ENCODE results near the gene RNF39. TPM values are rescaled to one million over a fixed set of nuclear protein-coding genes. Genes with fewer than 3 reads are reported as not detected.
A peak's percentile ranks its signal among the peaks of the same experiment; 100 is the strongest.

RNF39 gene
- total RNA-seq, 4 donors from 2014 or later, result not detected

- Histone ChIP-seq H3K4me1 (peaks cover 14 to 29% of the 10 kb centered on the region in 2 donors), H3K27me3 (no peaks in the 10 kb centered on the region)
Measured at GRCh38 chr6:30100585-30101443, 25.2 kb upstream of the RNF39 start.

DNA sequence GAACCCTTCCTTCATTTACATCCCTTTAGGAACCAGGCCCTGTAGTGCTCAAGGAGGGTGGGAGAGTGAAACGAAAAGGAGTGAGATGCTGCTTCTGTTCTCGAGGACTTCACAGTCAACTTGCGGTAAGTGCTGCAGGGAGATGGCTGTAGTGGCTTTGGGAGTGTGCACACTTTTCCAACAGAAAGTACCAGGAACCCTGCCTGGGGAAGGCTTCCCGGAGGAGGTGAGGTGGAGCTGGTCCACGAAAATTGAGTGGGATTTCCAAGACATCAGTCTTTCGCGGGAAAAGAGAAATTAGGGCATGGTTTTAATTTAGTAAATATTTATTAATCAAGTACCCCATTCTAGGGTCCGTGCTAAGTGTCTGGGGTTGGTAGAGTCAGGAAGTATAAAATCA, 24.6 kb upstream of the RNF39 start:
- WGBS, 2 donors, result 22 to 23% methylated on average over 8 of the region's 8 CpGs
- H3K4me1 ChIP-seq, result peaks cover 14 to 29% of the 10 kb centered on the region in 2 donors
- no peak for TF ChIP-seq POLR2A (IDR thresholded peaks at IDR 0.05)
- TF ChIP-seq, protein P1, sequence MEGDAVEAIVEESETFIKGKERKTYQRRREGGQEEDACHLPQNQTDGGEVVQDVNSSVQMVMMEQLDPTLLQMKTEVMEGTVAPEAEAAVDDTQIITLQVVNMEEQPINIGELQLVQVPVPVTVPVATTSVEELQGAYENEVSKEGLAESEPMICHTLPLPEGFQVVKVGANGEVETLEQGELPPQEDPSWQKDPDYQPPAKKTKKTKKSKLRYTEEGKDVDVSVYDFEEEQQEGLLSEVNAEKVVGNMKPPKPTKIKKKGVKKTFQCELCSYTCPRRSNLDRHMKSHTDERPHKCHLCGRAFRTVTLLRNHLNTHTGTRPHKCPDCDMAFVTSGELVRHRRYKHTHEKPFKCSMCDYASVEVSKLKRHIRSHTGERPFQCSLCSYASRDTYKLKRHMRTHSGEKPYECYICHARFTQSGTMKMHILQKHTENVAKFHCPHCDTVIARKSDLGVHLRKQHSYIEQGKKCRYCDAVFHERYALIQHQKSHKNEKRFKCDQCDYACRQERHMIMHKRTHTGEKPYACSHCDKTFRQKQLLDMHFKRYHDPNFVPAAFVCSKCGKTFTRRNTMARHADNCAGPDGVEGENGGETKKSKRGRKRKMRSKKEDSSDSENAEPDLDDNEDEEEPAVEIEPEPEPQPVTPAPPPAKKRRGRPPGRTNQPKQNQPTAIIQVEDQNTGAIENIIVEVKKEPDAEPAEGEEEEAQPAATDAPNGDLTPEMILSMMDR (IDR thresholded peaks at IDR 0.05), result no peak
- peak overlapping the region in 1 of 3 donors; percentile 26 for H3K4me3 ChIP-seq (replicated peaks in 1 of 3)
- H3K36me3 ChIP-seq, result no peaks in the 10 kb centered on the region
- no peaks in the 10 kb centered on the region for H3K9me3 ChIP-seq
- H3K27ac ChIP-seq, result no peak overlapping the region
- H3K27me3 ChIP-seq, result no peaks in the 10 kb centered on the region
- no peak for DNase-seq
- intact Hi-C loops (cut with DNase I), result no loop called here

More at GRCh38 chr6:30100585-30101443, 25.2 kb upstream of the RNF39 start:
- H3K27ac ChIP-seq, result no peak overlapping the region
- TF ChIP-seq, protein P1 (IDR thresholded peaks at IDR 0.05), result no peak
- TF ChIP-seq POLR2A (IDR thresholded peaks at IDR 0.05), result no peak
- peak overlapping the region in 1 of 3 donors; percentile 26 for H3K4me3 ChIP-seq (replicated peaks in 1 of 3)
- intact Hi-C loops (cut with DNase I), result no loop called here
- 5 to 7% methylated on average over 32 to 35 of the region's 47 CpGs for WGBS, 2 donors
- DNase-seq, result peak; percentile 57
- H3K9me3 ChIP-seq, result no peaks in the 10 kb centered on the region
- no peaks in the 10 kb centered on the region for H3K36me3 ChIP-seq

GRCh38 chr6:30097902-30098768, 22.6 kb upstream of the RNF39 start:
- no peaks in the 10 kb centered on the region for H3K9me3 ChIP-seq
- 59 to 62% methylated on average over 4 of the region's 4 CpGs for WGBS, 2 donors
- no peaks in the 10 kb centered on the region for H3K36me3 ChIP-seq
- no peak overlapping the region for H3K4me3 ChIP-seq (replicated peaks in 1 of 3)
- H3K27me3 ChIP-seq, result no peaks in the 10 kb centered on the region
- intact Hi-C loops (cut with DNase I), result no loop called here
- H3K4me1 ChIP-seq, result peaks cover 14 to 25% of the 10 kb centered on the region in 2 donors
- no peak for TF ChIP-seq POLR2A (IDR thresholded peaks at IDR 0.05)
- TF ChIP-seq, protein P1 (IDR thresholded peaks at IDR 0.05), result no peak
- no peak overlapping the region for H3K27ac ChIP-seq
- no peak for DNase-seq

GRCh38 chr6:30096829-30097228, 21.3 kb upstream of the RNF39 start:
- Histone ChIP-seq H3K36me3 (no peaks in the 10 kb centered on the region), H3K4me1 (peaks cover 14% of the 10 kb centered on the region in 2 donors), H3K4me3 (replicated peaks in 1 of 3) (no peak overlapping the region), H3K27ac (no peak overlapping the region), H3K27me3 (no peaks in the 10 kb centered on the region), H3K9me3 (no peaks in the 10 kb centered on the region)
- no peak for DNase-seq
- WGBS, 2 donors, result 51 to 64% methylated on average over 1 of the region's 1 CpG
- intact Hi-C loops (cut with DNase I), result no loop called here
- TF ChIP-seq, protein P1 (IDR thresholded peaks at IDR 0.05), result no peak
- TF ChIP-seq POLR2A (IDR thresholded peaks at IDR 0.05), result no peak

Data from thyroid gland (tissue), 4 donors.